HepG2 (cell line): ENCODE data around the gene HAT1. TPM values are rescaled to one million over a fixed set of nuclear protein-coding genes. Genes with fewer than 3 reads are reported as not detected.

ENCODE experiments used
- HNF1A ChIP-seq, 2 experiments: sonication (generic) in 1 of 2; formaldehyde crosslinking in 1 of 2; IDR thresholded peaks; 2 replicates each; pipeline versions ENCODE4 v1.4.0 to v1.6.1; 2016 to 2020; ENCODE audit warnings: borderline replicate concordance in 1 of 2, low read depth in 1 of 2, mild to moderate bottlenecking in 1 of 2, missing genetic modification reagents in 1 of 2
- NFIB ChIP-seq: sonication (generic); formaldehyde crosslinking; IDR thresholded peaks from 2 replicates; pipeline ENCODE4 v1.9.0; 2021; ENCODE audit warnings: missing genetic modification reagents, mild to moderate bottlenecking, borderline replicate concordance
- PRDM15 ChIP-seq: sonication (generic); formaldehyde crosslinking; IDR thresholded peaks from 2 replicates; pipeline ENCODE4 v1.4.0; 2020; ENCODE audit warnings: missing genetic modification reagents
- ZFX ChIP-seq: sonication (generic); formaldehyde crosslinking; IDR thresholded peaks from 2 replicates; pipeline ENCODE4 v1.4.0; 2020; ENCODE audit warnings: mild to moderate bottlenecking, low read depth, missing genetic modification reagents, moderate library complexity
- ZNF576 ChIP-seq: sonication (generic); formaldehyde crosslinking; IDR thresholded peaks from 2 replicates; pipeline ENCODE4 v1.4.0; 2020; ENCODE audit warnings: mild to moderate bottlenecking, missing genetic modification reagents
- ZNF878 ChIP-seq: sonication (generic); formaldehyde crosslinking; IDR thresholded peaks from 2 replicates; pipeline ENCODE4 v1.8.1; 2023; ENCODE audit warnings: mild to moderate bottlenecking, missing genetic modification reagents, moderate library complexity
- polyA plus RNA-seq, 8 experiments: library from polyadenylated mRNA; depleted of rRNA in 3 of 8; stranded (reverse) in 7 of 8; unstranded in 1 of 8; fragments of >200 nt; fragmentation: Illumina TruSeq in 4 of 8; extraction: Trizol in 4 of 8; gene quantifications; 2 replicates each; pipeline versions ENCODE4 v1.2.1 to v1.2.3, GENCODE V29; 2011 to 2016; ENCODE audit warnings: low read depth in 4 of 8, missing spikeins in 1 of 8, mixed read lengths in 1 of 8; ENCODE audit not compliant: insufficient read depth in 1 of 8
- total RNA-seq, 5 experiments: library from RNA; depleted of rRNA; stranded (reverse); fragments of >200 nt; fragmentation: Illumina TruSeq; extraction: Trizol; gene quantifications; 2 replicates each; pipeline ENCODE4 v1.2.3, GENCODE V29; 2016; ENCODE audit warnings: low read depth in 1 of 5

HAT1 gene
- total and polyA plus RNA-seq, 2 of the 13 experiments (the other 11 are each of a cell fraction or from before 2014, with no cell fraction given): 45.4 to 119 TPM

- TF ChIP-seq NFIB (no peak), ZNF878 (CRISPR knock-in tag) (no peak), ZFX (peak; percentile 35; the same call in 1 of the 2 replicates), HNF1A (IDR thresholded peaks at IDR 0.05; ENCODE audit: low read depth) (no peak), HNF1A (CRISPR knock-in tag; IDR thresholded peaks at IDR 0.05; ENCODE audit: borderline replicate concordance) (peak; percentile 31; the same call in 1 of the 2 replicates), ZNF576 (CRISPR knock-in tag) (no peak), PRDM15 (CRISPR knock-in tag) (no peak)
These were observed 90.6 kb downstream of the HAT1 start (continued) for GRCh38 chr2:172012677-172013391.
